ENCODE measurements around the gene LCN10. TPM values are rescaled to one million over a fixed set of nuclear protein-coding genes. Genes with fewer than 3 reads are reported as not detected.

Gene LCN10
- total RNA-seq, 1 experiment from 2014 or later = 1.5 TPM

- DNase-seq = no peak
- Histone ChIP-seq H3K9me3 (ENCODE audit: control insufficient read depth, low read depth, low read length) (no peaks in the 10 kb centered on the region), H3K79me2 (ENCODE audit: insufficient read depth, low read length) (peaks cover 11% of the 10 kb centered on the region; the same call in 1 of the 2 replicates), H3T11ph (ENCODE audit: low read length) (no peak overlapping the region), H2AFZ (ENCODE audit: low read length) (no peak overlapping the region), H3K56ac (ENCODE audit: insufficient read length, low read depth, low read length) (no peak overlapping the region), H4K91ac (ENCODE audit: insufficient read length, low read depth, low read length) (no peak overlapping the region), H4K8ac (replicated peaks; ENCODE audit: insufficient read length, low read depth, low read length) (no peak overlapping the region), H3K23me2 (ENCODE audit: insufficient read length, low read depth, low read length, poor library complexity, severe bottlenecking) (peaks cover 10% of the 10 kb centered on the region), H3K14ac (ENCODE audit: insufficient read depth, low read length) (no peak overlapping the region), H2BK15ac (ENCODE audit: low read depth, low read length) (no peak overlapping the region), H3K23ac (ENCODE audit: insufficient read length, low read depth, low read length) (no peak overlapping the region), H2BK20ac (ENCODE audit: low read depth, low read length, poor library complexity, severe bottlenecking) (no peak overlapping the region), H3K4ac (ENCODE audit: low read depth, low read length) (no peak overlapping the region), H4K5ac (ENCODE audit: insufficient read length, low read depth, low read length) (no peak overlapping the region), H3K27me3 (ENCODE audit: insufficient read depth, low read length) (no peaks in the 10 kb centered on the region), H3K79me1 (ENCODE audit: insufficient read depth, low read depth, low read length, poor library complexity, severe bottlenecking) (peaks cover 6% of the 10 kb centered on the region), H3K9ac (ENCODE audit: extremely low read depth, insufficient read length, low read length) (no peak overlapping the region), H3K18ac (ENCODE audit: insufficient read length, low read depth, low read length) (no peak overlapping the region), H2BK12ac (ENCODE audit: insufficient read length, low read depth, low read length) (no peak overlapping the region), H4K20me1 (ENCODE audit: control insufficient read depth, insufficient read depth, insufficient read length) (no peaks in the 10 kb centered on the region), H3K4me2 (ENCODE audit: insufficient read depth, insufficient read length, low read length) (peak overlapping the region; percentile 46), H3K27ac (ENCODE audit: insufficient read length, low read depth, low read length) (no peak overlapping the region), H2BK120ac (ENCODE audit: low read depth, low read length, poor library complexity, severe bottlenecking) (no peak overlapping the region), H3K4me1 (ENCODE audit: insufficient read depth, low read length) (no peaks in the 10 kb centered on the region), H2BK5ac (ENCODE audit: insufficient read length, low read length) (no peak overlapping the region), H2AK5ac (ENCODE audit: insufficient read length, low read length) (no peak overlapping the region)
- H3K27ac Mint-ChIP-seq = no peak overlapping the region
- no peak for TF ChIP-seq CTCF (conservative IDR thresholded peaks at IDR 0.05)
- H3K36me3 Mint-ChIP-seq (ENCODE audit: insufficient read depth in 1 of 3, low read depth in 3 of 3) = peaks cover 23 to 33% (median 26%) of the 10 kb centered on the region in 3 experiments
- WGBS (ENCODE audit: extremely low coverage, insufficient read length, low lambda C conversion rate) = no CpG with 5 or more reads among the region's 7 CpGs
- peaks cover 10 to 24% of the 10 kb centered on the region in 2 experiments for H3K4me1 Mint-ChIP-seq
- H3K9me3 Mint-ChIP-seq = no peaks in the 10 kb centered on the region; a peak in 1 of 5 replicates
- peak overlapping the region; percentile 57 to 78; a peak in 4 of 5 replicates for H3K4me3 Mint-ChIP-seq
- peaks cover 14% of the 10 kb centered on the region for H3K27me3 Mint-ChIP-seq (ENCODE audit: low read depth)
Measured at GRCh38 chr9:136729144-136729543, 13.6 kb downstream of the LCN10 start.
